CD4-positive, alpha-beta T cell treated with Interleukin-10 for 1 hour (primary cell): ENCODE data around the gene ABCC8.

Experiments
- DNase-seq: peaks from one replicate; pipeline ENCODE4 v3.0.0-alpha.2; 2020

The ABCC8 gene

GRCh38 chr11:17423533-17424310 is 52.9 kb downstream of the ABCC8 start:
- no peak for DNase-seq

GRCh38 chr11:17421781-17422180 is 54.9 kb downstream of the ABCC8 start:
- no peak for DNase-seq

GRCh38 chr11:17418444-17419081 is 58.1 kb downstream of the ABCC8 start:
- DNase-seq = no peak

GRCh38 chr11:17416492-17416891 is 60.2 kb downstream of the ABCC8 start:
- DNase-seq = no peak

GRCh38 chr11:17415523-17416104 is 61.0 kb downstream of the ABCC8 start:
- DNase-seq = no peak

GRCh38 chr11:17414992-17415391 is 61.7 kb downstream of the ABCC8 start:
- DNase-seq = no peak

GRCh38 chr11:17414317-17414737 is 62.3 kb downstream of the ABCC8 start:
- DNase-seq = no peak

GRCh38 chr11:17413414-17414316 is 63.0 kb downstream of the ABCC8 start:
- no peak for DNase-seq

GRCh38 chr11:17412488-17413180 is 64.0 kb downstream of the ABCC8 start:
- no peak for DNase-seq

- no peak for DNase-seq
These were observed 65.2 kb downstream of the ABCC8 start for GRCh38 chr11:17411418-17411817.

- DNase-seq = no peak
These were observed 65.9 kb downstream of the ABCC8 start for GRCh38 chr11:17410606-17411379.

- no peak for DNase-seq
These were observed 68.0 kb downstream of the ABCC8 start for GRCh38 chr11:17408641-17409040.

- no peak for DNase-seq
These were observed 68.6 kb downstream of the ABCC8 start for GRCh38 chr11:17408026-17408425.

GRCh38 chr11:17407575-17407974 is 69.1 kb downstream of the ABCC8 start:
- no peak for DNase-seq

- DNase-seq = no peak
These were observed 69.9 kb downstream of the ABCC8 start for GRCh38 chr11:17406818-17407149.

GRCh38 chr11:17406082-17406817 is 70.4 kb downstream of the ABCC8 start:
- no peak for DNase-seq

- DNase-seq = no peak
These were observed 71.2 kb downstream of the ABCC8 start for GRCh38 chr11:17405232-17406005.

GRCh38 chr11:17403980-17404759 is 72.5 kb downstream of the ABCC8 start:
- DNase-seq = no peak

GRCh38 chr11:17402486-17402885 is 74.2 kb downstream of the ABCC8 start:
- no peak for DNase-seq
